WTC11 (cell line): Measurements from ENCODE around the gene SNX3.

Experiments used
- CREB1 ChIP-seq: sonication (generic); formaldehyde crosslinking; IDR thresholded peaks from 2 replicates; pipeline ENCODE4 v1.8.0; 2023; ENCODE audit warnings: mild to moderate bottlenecking, missing genetic modification reagents
- CTCF ChIP-seq: fragments of 200-600 bp; IDR thresholded peaks from 2 replicates; pipeline ENCODE4 v1.8.0; 2022; ENCODE audit warnings: antibody characterized with exemption
- ESRRA ChIP-seq: sonication (generic); formaldehyde crosslinking; IDR thresholded peaks from 2 replicates; pipeline ENCODE4 v1.8.1; 2022; ENCODE audit warnings: mild to moderate bottlenecking, missing genetic modification reagents, borderline replicate concordance
- FOXJ3 ChIP-seq: sonication (generic); formaldehyde crosslinking; IDR thresholded peaks from 2 replicates; pipeline ENCODE4 v1.9.0; 2021; ENCODE audit warnings: missing genetic modification reagents, mild to moderate bottlenecking, borderline replicate concordance
- FOXK1 ChIP-seq: sonication (generic); formaldehyde crosslinking; IDR thresholded peaks from 2 replicates; pipeline ENCODE4 v1.8.0; 2022; ENCODE audit warnings: mild to moderate bottlenecking, moderate library complexity, missing genetic modification reagents
- MAX ChIP-seq: sonication (generic); formaldehyde crosslinking; IDR thresholded peaks from 2 replicates; pipeline ENCODE4 v1.8.0; 2022; ENCODE audit warnings: mild to moderate bottlenecking, missing genetic modification reagents
- STAT6 ChIP-seq: sonication (generic); formaldehyde crosslinking; conservative IDR thresholded peaks from 2 replicates; pipeline ENCODE4 v1.8.1; 2023; ENCODE audit warnings: mild to moderate bottlenecking, low read depth, missing genetic modification reagents, moderate library complexity
- TCF7 ChIP-seq: sonication (generic); formaldehyde crosslinking; IDR thresholded peaks from 2 replicates; pipeline ENCODE4 v1.8.0; 2022; ENCODE audit warnings: mild to moderate bottlenecking, low read depth, missing genetic modification reagents, moderate library complexity
- TEAD4 ChIP-seq: sonication (generic); formaldehyde crosslinking; IDR thresholded peaks from 2 replicates; pipeline ENCODE4 v1.8.0; 2022; ENCODE audit warnings: mild to moderate bottlenecking, missing genetic modification reagents
- USF2 ChIP-seq: sonication (generic); formaldehyde crosslinking; IDR thresholded peaks from 2 replicates; pipeline ENCODE4 v1.8.1; 2023; ENCODE audit warnings: mild to moderate bottlenecking, missing genetic modification reagents, moderate library complexity
- ZNF263 ChIP-seq: sonication (generic); formaldehyde crosslinking; IDR thresholded peaks from 2 replicates; pipeline ENCODE4 v1.8.1; 2022; ENCODE audit warnings: low read depth, mild to moderate bottlenecking, moderate library complexity, missing genetic modification reagents
- ZNF512 ChIP-seq: sonication (generic); formaldehyde crosslinking; IDR thresholded peaks from 2 replicates; pipeline ENCODE4 v1.8.1; 2022; ENCODE audit warnings: missing genetic modification reagents, borderline replicate concordance
- TF ChIP-seq, protein P1 (sequence below): sonication (generic); formaldehyde crosslinking; IDR thresholded peaks from 2 replicates; pipeline ENCODE4 v1.8.0; 2022; ENCODE audit warnings: missing genetic modification reagents

- TF ChIP-seq USF2 (CRISPR knock-in tag), result no peak
- TF ChIP-seq CREB1, result no peak
- TF ChIP-seq FOXJ3 (CRISPR knock-in tag), result no peak
- TF ChIP-seq CTCF, result no peak
- TF ChIP-seq MAX (CRISPR knock-in tag), result no peak
- no peak for TF ChIP-seq ZNF263 (CRISPR knock-in tag)
- no peak for TF ChIP-seq STAT6 (CRISPR knock-in tag)
- TF ChIP-seq ZNF512 (CRISPR knock-in tag), result no peak
- TF ChIP-seq FOXK1 (CRISPR knock-in tag), result no peak
- no peak for TF ChIP-seq TEAD4 (CRISPR knock-in tag)
- TF ChIP-seq TCF7, result no peak
- TF ChIP-seq ESRRA (CRISPR knock-in tag), result no peak
- TF ChIP-seq, protein P1, sequence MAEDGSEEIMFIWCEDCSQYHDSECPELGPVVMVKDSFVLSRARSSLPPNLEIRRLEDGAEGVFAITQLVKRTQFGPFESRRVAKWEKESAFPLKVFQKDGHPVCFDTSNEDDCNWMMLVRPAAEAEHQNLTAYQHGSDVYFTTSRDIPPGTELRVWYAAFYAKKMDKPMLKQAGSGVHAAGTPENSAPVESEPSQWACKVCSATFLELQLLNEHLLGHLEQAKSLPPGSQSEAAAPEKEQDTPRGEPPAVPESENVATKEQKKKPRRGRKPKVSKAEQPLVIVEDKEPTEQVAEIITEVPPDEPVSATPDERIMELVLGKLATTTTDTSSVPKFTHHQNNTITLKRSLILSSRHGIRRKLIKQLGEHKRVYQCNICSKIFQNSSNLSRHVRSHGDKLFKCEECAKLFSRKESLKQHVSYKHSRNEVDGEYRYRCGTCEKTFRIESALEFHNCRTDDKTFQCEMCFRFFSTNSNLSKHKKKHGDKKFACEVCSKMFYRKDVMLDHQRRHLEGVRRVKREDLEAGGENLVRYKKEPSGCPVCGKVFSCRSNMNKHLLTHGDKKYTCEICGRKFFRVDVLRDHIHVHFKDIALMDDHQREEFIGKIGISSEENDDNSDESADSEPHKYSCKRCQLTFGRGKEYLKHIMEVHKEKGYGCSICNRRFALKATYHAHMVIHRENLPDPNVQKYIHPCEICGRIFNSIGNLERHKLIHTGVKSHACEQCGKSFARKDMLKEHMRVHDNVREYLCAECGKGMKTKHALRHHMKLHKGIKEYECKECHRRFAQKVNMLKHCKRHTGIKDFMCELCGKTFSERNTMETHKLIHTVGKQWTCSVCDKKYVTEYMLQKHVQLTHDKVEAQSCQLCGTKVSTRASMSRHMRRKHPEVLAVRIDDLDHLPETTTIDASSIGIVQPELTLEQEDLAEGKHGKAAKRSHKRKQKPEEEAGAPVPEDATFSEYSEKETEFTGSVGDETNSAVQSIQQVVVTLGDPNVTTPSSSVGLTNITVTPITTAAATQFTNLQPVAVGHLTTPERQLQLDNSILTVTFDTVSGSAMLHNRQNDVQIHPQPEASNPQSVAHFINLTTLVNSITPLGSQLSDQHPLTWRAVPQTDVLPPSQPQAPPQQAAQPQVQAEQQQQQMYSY (CRISPR knock-in tag), result peak; percentile 27; the same call in 1 of the 2 replicates
Measured at GRCh38 chr6:108167449-108168089, 93.3 kb downstream of the SNX3 start.
